ENCODE measurements around the gene MLC1.

MLC1 gene

GRCh38 chr22:50114221-50115021 is 29.2 kb upstream of the MLC1 start:
- Mint-ChIP-seq H3K9me3 (no peaks in the 10 kb centered on the region), H3K4me1 (ENCODE audit: low read depth) (peaks cover 14% of the 10 kb centered on the region), H3K27me3 (ENCODE audit: low read depth) (peaks cover 5% of the 10 kb centered on the region), H3K27ac (no peak overlapping the region), H3K4me3 (no peak overlapping the region), H3K36me3 (ENCODE audit: low read depth) (no peaks in the 10 kb centered on the region)
- DNase-seq (ENCODE audit: low spot score), result no peak

- no peaks in the 10 kb centered on the region for H3K27me3 Mint-ChIP-seq (ENCODE audit: low read depth)
- H3K9me3 Mint-ChIP-seq, result no peaks in the 10 kb centered on the region
- H3K36me3 Mint-ChIP-seq (ENCODE audit: low read depth), result no peaks in the 10 kb centered on the region
- H3K4me3 Mint-ChIP-seq, result no peak overlapping the region
- H3K4me1 Mint-ChIP-seq (ENCODE audit: low read depth), result peaks cover 14% of the 10 kb centered on the region
- DNase-seq (ENCODE audit: low spot score), result no peak
- peak overlapping the region; percentile 64 for H3K27ac Mint-ChIP-seq
These were observed 27.2 kb upstream of the MLC1 start for GRCh38 chr22:50112151-50113118.

DNA sequence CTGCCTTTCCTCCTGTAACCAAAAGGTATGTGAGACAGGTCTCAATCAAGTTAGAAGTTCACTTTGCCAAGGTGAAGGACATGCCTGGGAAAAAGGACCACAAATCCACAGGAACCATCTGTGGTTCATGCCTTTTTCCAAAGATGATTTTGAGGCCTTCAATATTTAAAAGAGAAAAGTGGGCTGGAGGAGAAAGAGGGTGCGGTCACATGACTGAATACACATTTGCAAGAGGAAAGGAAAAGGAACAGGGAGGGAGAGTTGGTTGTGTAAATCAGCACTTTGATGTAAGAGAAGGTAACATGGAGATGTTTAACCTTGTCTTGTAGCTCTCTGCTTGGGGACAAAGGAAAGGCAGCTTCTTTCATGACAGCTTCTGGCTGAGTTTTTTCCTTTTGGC is 25.8 kb upstream of the MLC1 start:
- Mint-ChIP-seq H3K4me1 (ENCODE audit: low read depth) (peaks cover 15% of the 10 kb centered on the region), H3K9me3 (no peaks in the 10 kb centered on the region), H3K27ac (no peak overlapping the region)

GRCh38 chr22:50107529-50107928 is 22.3 kb upstream of the MLC1 start:
- H3K4me3 Mint-ChIP-seq, result no peak overlapping the region
- no peaks in the 10 kb centered on the region for H3K36me3 Mint-ChIP-seq (ENCODE audit: low read depth)
- no peak overlapping the region for H3K27ac Mint-ChIP-seq
- peaks cover 20% of the 10 kb centered on the region for H3K4me1 Mint-ChIP-seq (ENCODE audit: low read depth)
- no peaks in the 10 kb centered on the region for H3K27me3 Mint-ChIP-seq (ENCODE audit: low read depth)
- no peak for DNase-seq (ENCODE audit: low spot score)
- no peaks in the 10 kb centered on the region for H3K9me3 Mint-ChIP-seq

More for the DNA sequence above, 25.8 kb upstream of the MLC1 start:
- Mint-ChIP-seq H3K27me3 (ENCODE audit: low read depth) (no peaks in the 10 kb centered on the region), H3K36me3 (ENCODE audit: low read depth) (no peaks in the 10 kb centered on the region), H3K4me3 (no peak overlapping the region)
- DNase-seq (ENCODE audit: low spot score), result no peak

DNA sequence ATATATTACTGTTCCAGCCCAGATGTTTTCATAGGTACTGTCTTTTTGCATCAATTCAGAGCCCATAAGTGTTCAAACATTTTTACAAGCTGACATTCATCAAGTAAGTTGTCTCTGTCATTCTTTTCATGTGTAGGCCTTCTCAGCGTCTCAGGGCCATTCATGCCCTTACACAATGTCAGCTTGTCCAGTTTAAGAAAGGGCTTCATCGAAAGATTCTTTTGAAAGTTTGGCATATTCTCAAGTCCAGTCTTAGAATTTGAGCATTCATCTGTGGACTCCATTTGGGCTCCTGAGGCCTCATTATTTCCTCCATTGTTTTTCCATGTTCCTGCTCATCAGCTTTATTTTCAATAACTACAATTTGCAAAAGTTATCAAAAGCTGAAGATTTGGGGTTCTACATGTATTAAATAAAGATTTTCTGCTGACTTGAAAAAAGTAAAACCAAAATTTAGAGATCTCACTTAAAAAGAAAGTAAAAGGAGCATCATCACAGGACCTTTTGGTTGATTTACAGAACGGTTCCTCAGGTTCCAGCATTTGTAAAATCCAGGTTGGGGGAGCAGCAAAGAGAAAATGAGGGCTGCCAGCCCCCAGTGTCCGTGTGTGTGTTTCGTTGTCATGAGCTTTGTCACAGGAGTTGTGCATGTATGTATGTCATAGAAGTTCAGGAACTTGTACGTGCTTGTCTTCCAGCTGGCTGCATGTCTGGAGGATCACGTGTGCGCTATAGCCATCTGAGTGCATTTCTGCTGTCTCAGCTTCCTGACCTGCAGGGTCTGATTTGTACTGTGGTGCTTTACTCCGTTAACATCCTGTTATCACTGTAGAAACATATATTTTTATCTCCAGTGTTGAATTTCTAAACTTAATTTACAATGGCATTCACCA is 20.2 kb upstream of the MLC1 start:
- peaks cover 14% of the 10 kb centered on the region for H3K4me1 Mint-ChIP-seq (ENCODE audit: low read depth)
- H3K4me3 Mint-ChIP-seq, result peak overlapping the region; percentile 78
- H3K27ac Mint-ChIP-seq, result peak overlapping the region; percentile 82
- no peaks in the 10 kb centered on the region for H3K9me3 Mint-ChIP-seq
- peak; percentile 29 for DNase-seq (ENCODE audit: low spot score)
- peaks cover 2% of the 10 kb centered on the region for H3K27me3 Mint-ChIP-seq (ENCODE audit: low read depth)
- no peaks in the 10 kb centered on the region for H3K36me3 Mint-ChIP-seq (ENCODE audit: low read depth)

- Mint-ChIP-seq H3K27ac (no peak overlapping the region), H3K4me1 (ENCODE audit: low read depth) (peaks cover 14% of the 10 kb centered on the region), H3K36me3 (ENCODE audit: low read depth) (no peaks in the 10 kb centered on the region), H3K9me3 (no peaks in the 10 kb centered on the region), H3K27me3 (ENCODE audit: low read depth) (peaks cover 3% of the 10 kb centered on the region), H3K4me3 (no peak overlapping the region)
- no peak for DNase-seq (ENCODE audit: low spot score)
These were observed 18.9 kb upstream of the MLC1 start for GRCh38 chr22:50104141-50104544.

- peaks cover 14% of the 10 kb centered on the region for H3K4me1 Mint-ChIP-seq (ENCODE audit: low read depth)
- H3K27ac Mint-ChIP-seq, result no peak overlapping the region
- no peaks in the 10 kb centered on the region for H3K9me3 Mint-ChIP-seq
- H3K27me3 Mint-ChIP-seq (ENCODE audit: low read depth), result peaks cover 11% of the 10 kb centered on the region
- H3K36me3 Mint-ChIP-seq (ENCODE audit: low read depth), result no peaks in the 10 kb centered on the region
- no peak for DNase-seq (ENCODE audit: low spot score)
- no peak overlapping the region for H3K4me3 Mint-ChIP-seq
These were observed 17.7 kb upstream of the MLC1 start for GRCh38 chr22:50102946-50103345.

DNA sequence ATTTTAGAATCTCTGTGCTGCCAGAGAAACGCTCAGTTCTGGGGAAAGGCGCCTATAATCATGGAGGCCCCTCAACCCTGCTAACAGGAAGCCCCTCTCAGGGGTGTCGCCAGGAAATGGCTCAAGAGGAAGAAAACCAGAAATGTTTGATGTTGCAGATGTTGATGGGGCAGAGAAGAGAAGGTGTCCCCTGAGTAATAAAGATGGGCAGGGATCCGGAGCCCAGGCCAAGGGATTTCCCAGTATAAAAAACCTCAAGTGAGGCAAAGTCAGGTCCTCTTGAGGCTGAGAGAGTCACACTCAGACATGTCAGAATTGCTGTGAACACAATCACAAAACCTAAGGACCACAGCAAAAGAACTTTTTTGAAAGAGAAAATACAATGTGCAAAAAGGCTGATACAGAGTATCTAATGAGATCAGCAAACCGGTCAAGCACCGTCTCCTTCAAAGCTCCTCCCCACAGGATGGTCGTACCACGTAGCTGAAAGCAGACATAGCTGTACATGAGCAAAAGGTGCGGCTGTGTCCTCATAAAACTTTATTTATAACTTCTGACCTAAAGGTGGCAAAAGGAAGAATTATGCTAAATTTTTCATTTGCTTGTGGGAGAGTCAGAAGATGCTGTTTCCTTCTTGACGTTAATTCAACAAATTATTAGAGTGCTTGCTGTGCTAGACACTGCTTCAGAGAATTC is 16.8 kb upstream of the MLC1 start:
- no peaks in the 10 kb centered on the region for H3K9me3 Mint-ChIP-seq

DNA sequence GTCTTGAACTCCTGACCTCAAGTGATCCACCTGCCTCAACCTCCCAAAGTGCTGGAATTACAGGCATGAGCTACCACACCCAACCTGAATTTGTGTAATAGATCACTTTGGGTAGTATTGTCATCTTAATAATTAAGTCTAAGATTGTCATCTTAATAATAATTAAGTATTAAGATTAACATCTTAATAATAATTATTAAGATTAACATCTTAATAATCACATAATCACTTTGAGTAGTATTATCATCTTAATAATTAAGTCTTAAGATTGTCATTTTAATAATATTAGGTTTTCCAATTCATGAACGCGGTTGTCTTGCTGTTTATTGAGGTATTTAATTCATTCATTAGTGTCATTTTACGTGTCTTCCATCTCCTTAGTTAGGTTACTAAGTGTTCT is 12.8 kb upstream of the MLC1 start:
- Mint-ChIP-seq H3K36me3 (ENCODE audit: low read depth) (no peaks in the 10 kb centered on the region), H3K9me3 (no peaks in the 10 kb centered on the region), H3K27ac (no peak overlapping the region), H3K27me3 (ENCODE audit: low read depth) (peaks cover 33% of the 10 kb centered on the region), H3K4me1 (ENCODE audit: low read depth) (peaks cover 4% of the 10 kb centered on the region), H3K4me3 (no peak overlapping the region)
- DNase-seq (ENCODE audit: low spot score), result no peak

More for the DNA sequence above, 16.8 kb upstream of the MLC1 start:
- Mint-ChIP-seq H3K4me3 (no peak overlapping the region), H3K4me1 (ENCODE audit: low read depth) (peaks cover 14% of the 10 kb centered on the region), H3K36me3 (ENCODE audit: low read depth) (no peaks in the 10 kb centered on the region), H3K27me3 (ENCODE audit: low read depth) (peaks cover 16% of the 10 kb centered on the region), H3K27ac (no peak overlapping the region)
- DNase-seq (ENCODE audit: low spot score), result no peak

DNA sequence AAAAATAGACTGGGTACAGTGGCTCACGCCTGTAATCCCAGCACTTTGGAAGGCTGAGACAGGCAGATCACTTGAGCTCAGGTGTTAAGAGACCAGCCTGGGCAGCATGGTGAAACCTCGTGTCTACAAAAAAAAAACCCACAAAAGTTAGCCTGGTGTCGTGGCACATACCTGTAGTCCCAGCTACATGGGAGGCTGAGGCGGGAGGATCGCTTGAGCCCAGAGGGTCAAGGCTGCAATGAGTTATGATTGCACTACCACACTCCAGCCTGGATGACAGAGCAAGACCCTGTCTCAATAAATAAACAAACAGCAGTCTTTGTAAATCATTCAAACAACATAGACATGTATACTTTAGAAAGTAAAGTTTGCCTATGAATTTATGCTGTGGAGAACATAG is 7.1 kb upstream of the MLC1 start:
- Mint-ChIP-seq H3K27me3 (ENCODE audit: low read depth) (peaks cover 20% of the 10 kb centered on the region), H3K36me3 (ENCODE audit: low read depth) (peaks cover under 1% of the 10 kb centered on the region), H3K4me3 (no peak overlapping the region), H3K27ac (no peak overlapping the region), H3K4me1 (ENCODE audit: low read depth) (no peaks in the 10 kb centered on the region), H3K9me3 (no peaks in the 10 kb centered on the region)
- no peak for DNase-seq (ENCODE audit: low spot score)

- Mint-ChIP-seq H3K36me3 (ENCODE audit: low read depth) (peaks cover 5% of the 10 kb centered on the region), H3K4me3 (no peak overlapping the region), H3K27ac (no peak overlapping the region), H3K27me3 (ENCODE audit: low read depth) (peaks cover 13% of the 10 kb centered on the region), H3K4me1 (ENCODE audit: low read depth) (no peaks in the 10 kb centered on the region), H3K9me3 (no peaks in the 10 kb centered on the region)
- DNase-seq (ENCODE audit: low spot score), result no peak
These were observed 6.0 kb upstream of the MLC1 start for GRCh38 chr22:50091092-50091768.

GRCh38 chr22:50090412-50090714 is 5.1 kb upstream of the MLC1 start:
- Mint-ChIP-seq H3K36me3 (ENCODE audit: low read depth) (peaks cover 5% of the 10 kb centered on the region), H3K27me3 (ENCODE audit: low read depth) (peaks cover 13% of the 10 kb centered on the region), H3K27ac (no peak overlapping the region), H3K4me1 (ENCODE audit: low read depth) (peaks cover 4% of the 10 kb centered on the region), H3K9me3 (no peaks in the 10 kb centered on the region), H3K4me3 (no peak overlapping the region)
- DNase-seq (ENCODE audit: low spot score), result no peak
